Measurements from ENCODE around the gene ZNF746.

ZNF746 gene

GRCh38 chr7:149489391-149490024 is 8.1 kb downstream of the ZNF746 start:
- no peak for DNase-seq

- no peak for DNase-seq
Observed at GRCh38 chr7:149479568-149479967, 18.0 kb downstream of the ZNF746 start.

DNA sequence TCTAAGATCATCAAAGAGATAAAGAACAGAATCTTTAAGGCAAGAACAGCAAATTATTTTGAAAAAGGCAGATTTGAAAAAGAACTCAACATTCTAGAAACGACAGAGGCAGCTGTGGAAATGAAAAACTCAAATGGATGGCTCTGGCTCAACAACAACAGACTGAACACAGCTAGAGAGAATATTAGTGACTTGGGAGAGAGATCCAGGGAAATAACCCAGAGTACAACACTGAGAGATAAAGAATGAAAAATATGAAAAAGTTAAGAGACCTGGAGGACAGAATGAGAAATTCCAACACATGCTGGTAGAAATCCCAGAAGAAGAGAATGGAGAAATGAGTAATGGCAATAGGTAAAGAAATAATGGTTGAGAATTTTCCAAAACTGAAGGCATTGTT is 18.9 kb downstream of the ZNF746 start:
- no peak for DNase-seq

GRCh38 chr7:149477494-149478443 is 19.8 kb downstream of the ZNF746 start:
- DNase-seq, result no peak

GRCh38 chr7:149476791-149477190 is 20.8 kb downstream of the ZNF746 start:
- DNase-seq, result no peak

DNA sequence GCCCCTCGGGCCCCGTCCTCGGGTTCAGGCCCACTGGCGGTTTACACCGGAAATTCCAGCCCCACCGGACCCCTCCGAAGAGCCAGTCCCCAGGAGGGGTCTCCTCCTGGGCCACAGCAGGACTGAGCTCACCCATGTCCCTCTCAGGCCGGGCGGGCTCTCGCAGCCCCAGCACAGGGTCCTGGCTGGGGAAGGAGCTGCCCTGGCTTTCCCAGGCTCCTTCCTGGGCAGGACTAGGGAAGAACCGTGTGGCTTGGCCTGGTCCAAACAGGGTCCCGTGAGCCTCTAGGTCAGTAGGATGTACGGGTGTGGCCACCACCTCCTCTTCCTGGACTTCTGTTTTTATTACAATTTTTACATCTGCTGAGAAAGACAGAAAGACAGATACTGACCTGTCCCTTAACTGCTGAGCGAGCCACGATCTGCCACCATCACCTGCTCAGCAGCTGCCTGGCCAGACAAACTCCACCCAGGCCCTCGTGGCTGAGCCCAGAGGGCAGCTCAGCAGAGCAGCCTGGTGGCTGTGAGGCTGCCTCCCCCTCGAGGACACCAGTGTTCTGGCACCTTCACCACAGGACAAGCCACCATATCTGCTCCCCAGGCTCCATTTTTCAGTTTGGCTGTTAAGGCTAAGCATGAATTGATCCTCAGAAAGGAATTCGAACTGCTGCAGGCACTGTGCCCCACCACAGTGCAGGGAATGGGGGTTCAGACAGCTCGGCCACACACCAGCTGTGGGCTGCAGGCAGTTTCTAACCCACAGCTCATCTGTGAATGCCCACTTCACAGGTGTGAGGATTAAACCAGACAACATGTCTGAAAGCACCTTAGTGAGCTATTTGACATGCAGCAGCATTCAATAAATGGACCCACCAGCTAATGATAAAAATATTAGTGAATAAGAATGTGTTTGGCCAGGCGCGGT is 22.2 kb downstream of the ZNF746 start:
- DNase-seq, result no peak

DNA sequence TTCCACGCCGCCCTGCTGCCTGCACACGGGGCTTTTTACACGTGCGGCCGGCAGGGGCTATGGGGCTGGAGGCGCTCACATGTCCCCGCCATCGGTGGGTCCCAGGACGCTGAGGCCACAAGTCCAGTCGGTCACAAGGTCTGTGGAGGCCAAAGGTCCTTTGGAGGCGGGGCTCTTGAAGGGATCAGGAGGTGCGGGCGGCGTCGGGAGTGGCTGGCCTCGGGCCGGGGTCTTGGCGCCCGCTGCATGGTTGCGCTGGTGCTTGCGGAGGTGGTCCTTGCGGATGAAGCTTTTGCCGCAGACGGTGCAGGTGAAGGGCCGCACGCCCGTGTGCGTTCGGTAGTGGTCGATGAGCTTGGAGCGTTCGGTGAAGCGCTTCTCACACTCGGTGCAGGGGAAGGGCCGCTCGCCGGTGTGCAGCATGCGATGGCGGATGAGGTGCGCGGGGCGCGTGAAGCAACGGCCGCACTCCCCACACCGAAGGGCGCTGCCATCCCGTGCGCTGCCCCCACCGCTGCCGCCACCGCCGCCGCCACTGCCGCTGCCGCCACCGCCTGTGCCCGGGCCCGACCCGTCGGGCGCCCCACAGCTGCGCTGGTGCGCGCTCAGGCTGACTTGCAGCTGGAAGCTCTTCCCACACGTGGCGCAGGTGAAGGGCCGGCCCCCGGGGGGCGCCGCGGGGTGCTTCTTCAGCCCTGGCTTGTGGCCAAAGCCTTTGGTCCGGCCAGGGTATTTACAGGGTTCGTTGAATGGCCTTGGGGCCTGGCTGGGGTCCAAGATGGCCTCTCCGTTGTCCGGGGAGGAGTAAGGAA is 23.1 kb downstream of the ZNF746 start:
- no peak for DNase-seq

- no peak for DNase-seq
Observed at GRCh38 chr7:149473251-149473650, 24.4 kb downstream of the ZNF746 start.

DNA sequence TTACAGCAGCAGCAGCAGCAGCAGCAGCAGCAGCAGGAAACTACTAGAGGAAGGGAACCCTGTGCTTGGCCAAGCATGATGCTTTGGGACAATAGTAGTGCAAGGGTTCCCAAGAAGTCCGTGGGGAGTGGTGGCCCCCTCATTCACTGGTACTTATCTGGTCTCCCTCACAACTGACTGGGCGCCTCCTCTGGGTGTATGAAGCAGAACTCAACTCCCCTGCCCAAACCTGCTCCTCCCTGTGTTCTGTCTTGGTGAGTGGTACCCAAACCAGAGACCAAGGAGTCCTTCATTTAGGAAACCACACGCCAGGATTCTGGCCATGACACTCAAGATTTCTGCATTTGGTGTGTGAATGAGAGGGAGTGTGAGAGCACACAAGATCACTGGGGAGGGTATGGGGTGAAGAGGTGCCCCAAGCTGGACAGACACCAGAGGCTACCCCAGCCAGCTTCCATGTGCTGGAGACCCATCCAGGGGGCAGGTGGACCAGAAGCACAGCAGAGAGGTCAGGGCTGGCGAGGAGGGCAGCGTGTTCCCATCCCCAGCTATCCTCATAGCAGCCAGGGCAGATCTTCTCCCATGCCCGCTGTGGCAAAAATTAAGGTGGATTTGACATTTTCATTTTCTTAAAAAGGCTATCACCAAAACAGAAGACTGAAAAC is 26.2 kb downstream of the ZNF746 start:
- no peak for DNase-seq

GRCh38 chr7:149469806-149470205 is 27.8 kb downstream of the ZNF746 start:
- DNase-seq, result no peak

GRCh38 chr7:149468208-149468607 is 29.4 kb downstream of the ZNF746 start:
- no peak for DNase-seq

DNA sequence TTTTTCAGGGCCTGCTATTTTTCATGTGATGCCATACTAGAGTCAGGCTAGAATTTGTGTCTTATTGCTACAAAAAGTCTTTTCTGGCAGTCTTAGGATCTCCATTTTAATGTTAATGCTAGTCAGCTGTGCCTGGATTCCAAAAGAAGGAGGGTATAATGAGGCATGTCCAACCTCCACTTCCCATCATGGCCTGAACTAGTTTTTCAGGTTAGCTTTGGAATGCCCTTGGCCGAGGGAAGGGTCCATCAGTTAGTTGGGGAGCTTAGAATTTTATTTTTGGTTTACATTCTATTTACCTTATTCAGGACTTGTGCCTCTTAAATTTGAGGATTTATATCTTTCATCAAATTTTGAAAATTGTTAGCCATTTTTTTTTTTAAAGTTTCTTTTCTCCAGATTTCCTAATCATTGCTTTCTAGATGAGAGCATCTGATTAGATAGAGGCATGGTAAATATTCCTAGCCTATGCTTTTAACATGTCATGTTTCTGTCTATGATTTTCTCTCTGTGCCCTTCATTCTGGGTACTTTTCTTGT is 30.2 kb downstream of the ZNF746 start:
- no peak for DNase-seq

- DNase-seq, result no peak
Observed at GRCh38 chr7:149466364-149466763, 31.2 kb downstream of the ZNF746 start.

- no peak for DNase-seq
Observed at GRCh38 chr7:149463500-149464161, 34.0 kb downstream of the ZNF746 start.

GRCh38 chr7:149462101-149462520 is 35.5 kb downstream of the ZNF746 start:
- no peak for DNase-seq

GRCh38 chr7:149460493-149461277 is 36.9 kb downstream of the ZNF746 start, which contains the start of gene ZNF777:
ZNF777 (minus strand) TSS chr7:149461062; CDS start chr7:149456022, 5,040 bp downstream.
- DNase-seq, result peak; percentile 73

GRCh38 chr7:149459540-149460452 is 37.8 kb downstream of the ZNF746 start:
- no peak for DNase-seq

DNA sequence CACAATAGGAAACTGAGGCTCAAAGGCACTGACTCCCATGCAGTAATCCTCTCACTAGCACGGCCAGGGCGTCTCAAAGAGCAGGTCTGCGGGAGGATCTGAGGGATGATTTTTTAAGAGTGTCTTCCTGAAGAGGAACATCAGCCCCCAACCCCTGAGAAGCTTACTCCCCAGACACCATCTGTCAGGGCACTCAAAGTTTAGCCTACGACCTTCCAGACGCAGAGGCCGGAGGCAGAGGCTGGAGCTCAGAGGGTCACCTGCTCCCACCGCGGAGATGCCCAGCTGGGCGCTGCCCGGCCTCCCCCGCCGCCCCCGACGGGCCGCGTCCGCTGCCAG is 38.4 kb downstream of the ZNF746 start:
- no peak for DNase-seq

GRCh38 chr7:149458235-149458634 is 39.4 kb downstream of the ZNF746 start:
- DNase-seq, result no peak
